Ovary (tissue), 9 donors: ENCODE results near the gene PFKFB2. TPM values are rescaled to one million over a fixed set of nuclear protein-coding genes. Genes with fewer than 3 reads are reported as not detected.

Source experiments
- DNase-seq, 5 donors: peaks; one replicate each; pipeline ENCODE4 v3.0.0-alpha.2; 2019 to 2020
- H3K27ac ChIP-seq, 2 donors: fragments of 200-600 bp; one replicate each; pipeline versions ENCODE4 v1.5.1 to v1.8.0; 2019 to 2022
- H3K27me3 ChIP-seq: fragments of 200-600 bp; one replicate; pipeline ENCODE4 v1.8.0; 2022
- H3K36me3 ChIP-seq: fragments of 200-600 bp; sonication (generic); one replicate; pipeline ENCODE4 v1.5.1; 2019
- H3K4me1 ChIP-seq: one replicate; pipeline ENCODE4 v1.8.1; 2013; ENCODE audit warnings: mild to moderate bottlenecking, moderate library complexity; ENCODE audit not compliant: insufficient read depth
- H3K4me3 ChIP-seq: fragments of 200-600 bp; sonication (generic); one replicate; pipeline ENCODE4 v1.5.1; 2017
- H3K9me3 ChIP-seq, 2 donors: fragments of 200-600 bp in 1 of 2; sonication (generic) in 1 of 2; one replicate each; pipeline versions ENCODE4 v1.5.1 to v1.8.1; 2013 to 2019; ENCODE audit warnings: mild to moderate bottlenecking in 1 of 2, moderate library complexity in 1 of 2
- EP300 ChIP-seq: sonication (generic); formaldehyde crosslinking; IDR thresholded peaks from one replicate; pipeline ENCODE4 v1.6.1; 2017; ENCODE audit warnings: antibody characterized with exemption
- POLR2A ChIP-seq: fragments of 450-650 bp; IDR thresholded peaks from one replicate; pipeline ENCODE4 v1.6.1; 2017; ENCODE audit warnings: antibody characterized with exemption, mild to moderate bottlenecking, moderate library complexity
- whole genome bisulfite sequencing, 3 donors: extraction: QIAGEN DNeasy Blood & Tissue Kit in 1 of 3; methylation state at CpG; one replicate each; pipeline versions ENCODE4 v1.1.5 to v1.1.7; 2013 to 2017; 5-methylcytosine and 5-hydroxymethylcytosine counted together
- intact Hi-C, 4 donors: fragments of 100-400 bp; cut with DNase I; formaldehyde crosslinking; loops; one replicate each; pipeline versions ENCODE4 v1.11.0 to v1.15.1; 2022 to 2023
- polyA plus RNA-seq, 2 donors: library from polyadenylated mRNA; stranded (reverse); fragments of 200-250 nt in 1 of 2; fragments of 350-450 nt in 1 of 2; fragmentation: Illumina TruSeq in 1 of 2; extraction: RNeasy Lipid Tissue Mini Kit (QIAGEN cat#74804) in 1 of 2; gene quantifications; one replicate each; pipeline ENCODE4 v1.2.3, GENCODE V29; 2013 to 2014
- total RNA-seq, 7 donors: library from RNA; depleted of rRNA in 2 of 7; stranded (reverse); fragments of >200 nt in 2 of 7; fragmentation: NEBNext Ultra II Directional in 3 of 7; extraction: Animal tissue kit (Norgen Biotek cat#: 25700) in 3 of 7; gene quantifications; one replicate each; pipeline versions ENCODE4 v1.1.0 to v1.2.4, GENCODE V29; 2016 to 2023
- TF ChIP-seq, protein P1 (sequence below), 3 donors: fragments of 450-650 bp in 2 of 3; fragments of 200-600 bp in 1 of 3; IDR thresholded peaks; one replicate each; pipeline versions ENCODE4 v1.5.1 to v1.8.0; 2016 to 2022; ENCODE audit warnings: antibody characterized with exemption in 3 of 3, mild to moderate bottlenecking in 1 of 3
- donor health status: DM: no; HTN: no; CAD: no; lungs with moderate emphysema.
- donor health status: DM: no; HTN: no; CAD: no.
- donor health status: Bipolar disorder and iron deficiency.
- donor health status: DM: yes; HTN: yes; CAD: no.
- donor health status: DM: no; HTN: no; CAD: no.
- donor health status: DM: yes; HTN: yes; CAD: no.

Gene PFKFB2
- total and polyA plus RNA-seq, 9 donors, result 3.0 to 11.4 (median 7.7) TPM

DNA sequence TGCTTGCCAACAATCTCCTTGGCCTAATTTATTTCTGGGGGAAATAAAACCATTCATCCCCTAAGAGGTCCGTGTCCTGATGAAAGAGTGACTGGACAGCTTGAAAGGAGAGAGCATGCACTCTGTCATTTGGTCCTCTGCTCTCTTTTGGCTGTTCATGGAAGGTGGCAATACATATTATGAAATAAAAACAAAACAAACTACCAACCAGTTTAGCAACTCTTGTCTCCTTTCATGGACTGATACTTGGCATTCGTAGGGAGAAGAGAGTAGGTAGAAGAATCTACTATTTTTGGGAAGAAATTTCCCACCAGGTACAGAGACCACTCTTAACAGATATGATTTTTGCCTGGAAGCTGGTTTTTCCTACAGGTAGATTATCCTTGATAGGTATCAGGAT, 19.8 kb upstream of the PFKFB2 start:
- WGBS, 3 donors, result 83 to 93% (median 90%) methylated on average over 2 of the region's 2 CpGs
- Histone ChIP-seq H3K4me1 (no peaks in the 10 kb centered on the region), H3K36me3 (no peaks in the 10 kb centered on the region), H3K27me3 (no peaks in the 10 kb centered on the region), H3K9me3 (no peaks in the 10 kb centered on the region), H3K27ac (no peak overlapping the region), H3K4me3 (no peak overlapping the region)
- TF ChIP-seq, protein P1, sequence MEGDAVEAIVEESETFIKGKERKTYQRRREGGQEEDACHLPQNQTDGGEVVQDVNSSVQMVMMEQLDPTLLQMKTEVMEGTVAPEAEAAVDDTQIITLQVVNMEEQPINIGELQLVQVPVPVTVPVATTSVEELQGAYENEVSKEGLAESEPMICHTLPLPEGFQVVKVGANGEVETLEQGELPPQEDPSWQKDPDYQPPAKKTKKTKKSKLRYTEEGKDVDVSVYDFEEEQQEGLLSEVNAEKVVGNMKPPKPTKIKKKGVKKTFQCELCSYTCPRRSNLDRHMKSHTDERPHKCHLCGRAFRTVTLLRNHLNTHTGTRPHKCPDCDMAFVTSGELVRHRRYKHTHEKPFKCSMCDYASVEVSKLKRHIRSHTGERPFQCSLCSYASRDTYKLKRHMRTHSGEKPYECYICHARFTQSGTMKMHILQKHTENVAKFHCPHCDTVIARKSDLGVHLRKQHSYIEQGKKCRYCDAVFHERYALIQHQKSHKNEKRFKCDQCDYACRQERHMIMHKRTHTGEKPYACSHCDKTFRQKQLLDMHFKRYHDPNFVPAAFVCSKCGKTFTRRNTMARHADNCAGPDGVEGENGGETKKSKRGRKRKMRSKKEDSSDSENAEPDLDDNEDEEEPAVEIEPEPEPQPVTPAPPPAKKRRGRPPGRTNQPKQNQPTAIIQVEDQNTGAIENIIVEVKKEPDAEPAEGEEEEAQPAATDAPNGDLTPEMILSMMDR (IDR thresholded peaks at IDR 0.05), result no peak
- TF ChIP-seq EP300 (no peak), POLR2A (no peak)
- intact Hi-C loops, result no loop called here
- no peak for DNase-seq

DNA sequence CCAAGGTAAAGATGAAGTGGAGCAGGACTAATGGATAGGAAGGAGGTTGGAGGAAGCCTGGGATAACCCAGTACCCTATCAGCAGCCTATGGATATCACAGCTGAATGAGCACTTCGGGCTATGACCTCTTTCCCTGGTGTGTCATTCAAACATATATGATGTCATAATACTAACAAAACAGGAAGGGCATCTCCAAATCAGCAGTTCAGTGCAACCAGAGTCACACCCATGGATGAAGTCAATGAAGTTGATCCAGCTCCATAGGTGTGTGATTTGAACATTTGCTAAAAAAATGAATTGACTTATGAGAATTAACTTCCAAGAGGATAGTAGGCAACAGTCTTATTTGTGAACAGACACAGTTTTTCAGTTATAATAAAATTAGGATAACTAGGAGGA, 18.9 kb upstream of the PFKFB2 start:
- Histone ChIP-seq H3K36me3 (no peaks in the 10 kb centered on the region), H3K4me3 (no peak overlapping the region), H3K27me3 (no peaks in the 10 kb centered on the region), H3K27ac (no peak overlapping the region), H3K4me1 (no peaks in the 10 kb centered on the region), H3K9me3 (no peaks in the 10 kb centered on the region)
- no peak for DNase-seq
- TF ChIP-seq EP300, result no peak
- TF ChIP-seq, protein P1 (IDR thresholded peaks at IDR 0.05), result no peak
- 76 to 94% (median 88%) methylated on average over 1 of the region's 1 CpG for WGBS, 3 donors
- intact Hi-C loops, result no loop called here

DNA sequence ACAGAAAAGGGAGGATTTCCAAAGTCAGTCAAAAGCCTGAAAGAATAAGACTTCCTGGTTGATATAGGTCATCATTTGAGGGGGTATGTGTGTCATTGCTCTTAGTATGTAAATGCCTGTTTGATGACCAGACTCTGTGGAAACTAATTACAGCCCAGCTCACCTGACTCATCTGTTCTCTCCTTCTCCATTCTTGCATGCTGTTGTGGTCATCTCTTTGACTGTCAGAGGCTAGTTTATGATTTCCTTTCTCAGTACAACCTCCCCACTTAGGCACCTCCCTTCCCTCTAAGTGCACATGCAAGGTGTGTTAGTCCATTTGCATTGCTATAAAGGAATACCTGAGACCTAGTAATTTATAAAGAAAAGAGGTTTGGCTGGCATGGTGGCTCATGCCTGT, 18.1 kb upstream of the PFKFB2 start:
- H3K27ac ChIP-seq, result no peak overlapping the region
- DNase-seq, result no peak
- H3K36me3 ChIP-seq, result no peaks in the 10 kb centered on the region
- H3K4me1 ChIP-seq, result no peaks in the 10 kb centered on the region
- TF ChIP-seq EP300, result no peak
- no peak for TF ChIP-seq POLR2A
- TF ChIP-seq, protein P1 (IDR thresholded peaks at IDR 0.05), result no peak
- H3K27me3 ChIP-seq, result no peaks in the 10 kb centered on the region
- intact Hi-C loops, result no loop called here
- H3K9me3 ChIP-seq, result no peaks in the 10 kb centered on the region
- H3K4me3 ChIP-seq, result no peak overlapping the region

DNA sequence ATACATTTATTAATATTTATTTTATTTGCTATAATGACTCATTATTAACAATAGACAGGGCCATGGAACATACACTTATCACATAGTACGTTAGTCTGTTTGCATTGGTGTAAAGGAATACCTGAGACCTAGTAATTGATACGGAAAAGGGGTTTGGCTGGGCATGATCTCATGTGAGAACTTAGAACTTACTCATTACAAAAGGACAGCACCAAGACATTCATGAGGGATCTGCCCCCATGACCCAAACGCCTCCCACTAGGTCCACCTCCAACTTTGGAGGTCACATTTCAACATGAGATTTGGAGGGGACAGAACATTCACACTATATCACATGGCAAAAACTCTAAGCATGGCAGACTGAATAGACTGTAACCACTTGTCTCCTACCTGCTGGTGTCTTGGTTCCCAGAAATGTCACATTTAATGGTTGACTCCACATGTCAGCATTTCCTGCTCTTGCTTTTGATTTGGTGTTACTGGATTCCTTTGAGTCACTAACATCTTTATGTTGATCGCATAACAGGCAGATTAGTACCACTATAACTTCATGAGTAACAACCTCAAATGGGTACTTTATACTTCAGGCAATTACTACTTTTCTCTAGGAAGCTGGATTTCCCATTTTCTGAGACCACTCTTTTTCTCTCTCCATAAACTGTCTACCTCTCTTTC, 17.1 kb upstream of the PFKFB2 start:
- Histone ChIP-seq H3K36me3 (no peaks in the 10 kb centered on the region), H3K4me1 (no peaks in the 10 kb centered on the region), H3K27me3 (no peaks in the 10 kb centered on the region), H3K9me3 (no peaks in the 10 kb centered on the region), H3K4me3 (no peak overlapping the region), H3K27ac (no peak overlapping the region)
- intact Hi-C loops, result no loop called here
- 87 to 97% (median 91%) methylated on average over 4 of the region's 4 CpGs for WGBS, 3 donors
- TF ChIP-seq POLR2A, result no peak
- TF ChIP-seq EP300, result no peak
- TF ChIP-seq, protein P1 (IDR thresholded peaks at IDR 0.05), result no peak
- no peak for DNase-seq
